Hematopoietic multipotent progenitor cell treated with erythropoietin and hydrocortisone succinate and interleukin-3 and kit ligand, for 15 days (in vitro differentiated cells): ENCODE data around the gene LTBP2.

Experiments
- DNase-seq: peaks from one replicate; pipeline ENCODE4 v3.0.0-alpha.2; 2015; ENCODE audit warnings: low spot score

LTBP2 gene

GRCh38 chr14:74638066-74638465 is 26.0 kb upstream of the LTBP2 start:
- no peak for DNase-seq

DNA sequence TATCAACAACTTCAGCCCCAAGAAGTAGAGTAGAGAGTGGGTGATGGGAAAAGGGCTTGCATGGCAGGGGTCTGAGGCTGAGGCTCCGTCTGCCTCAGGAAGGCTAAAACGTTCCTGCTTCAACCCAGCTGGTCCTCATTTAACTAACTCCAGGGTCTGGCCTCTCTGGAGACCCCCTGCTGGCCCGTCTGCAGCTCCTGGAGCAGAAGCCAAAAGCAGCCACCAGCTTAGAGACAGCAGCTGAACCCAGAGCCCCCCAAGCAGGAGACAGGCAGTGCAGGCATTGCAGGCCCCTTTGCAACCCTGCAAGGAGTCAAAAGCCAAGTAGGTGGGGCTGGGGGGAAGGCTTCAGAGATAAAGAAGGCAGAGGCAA is 25.1 kb upstream of the LTBP2 start:
- no peak for DNase-seq

GRCh38 chr14:74636424-74637177 is 24.6 kb upstream of the LTBP2 start:
- DNase-seq, result no peak

GRCh38 chr14:74635847-74636246 is 23.8 kb upstream of the LTBP2 start:
- DNase-seq, result no peak

GRCh38 chr14:74634964-74635363 is 22.9 kb upstream of the LTBP2 start:
- DNase-seq, result no peak

GRCh38 chr14:74634481-74634880 is 22.4 kb upstream of the LTBP2 start:
- DNase-seq, result no peak

DNA sequence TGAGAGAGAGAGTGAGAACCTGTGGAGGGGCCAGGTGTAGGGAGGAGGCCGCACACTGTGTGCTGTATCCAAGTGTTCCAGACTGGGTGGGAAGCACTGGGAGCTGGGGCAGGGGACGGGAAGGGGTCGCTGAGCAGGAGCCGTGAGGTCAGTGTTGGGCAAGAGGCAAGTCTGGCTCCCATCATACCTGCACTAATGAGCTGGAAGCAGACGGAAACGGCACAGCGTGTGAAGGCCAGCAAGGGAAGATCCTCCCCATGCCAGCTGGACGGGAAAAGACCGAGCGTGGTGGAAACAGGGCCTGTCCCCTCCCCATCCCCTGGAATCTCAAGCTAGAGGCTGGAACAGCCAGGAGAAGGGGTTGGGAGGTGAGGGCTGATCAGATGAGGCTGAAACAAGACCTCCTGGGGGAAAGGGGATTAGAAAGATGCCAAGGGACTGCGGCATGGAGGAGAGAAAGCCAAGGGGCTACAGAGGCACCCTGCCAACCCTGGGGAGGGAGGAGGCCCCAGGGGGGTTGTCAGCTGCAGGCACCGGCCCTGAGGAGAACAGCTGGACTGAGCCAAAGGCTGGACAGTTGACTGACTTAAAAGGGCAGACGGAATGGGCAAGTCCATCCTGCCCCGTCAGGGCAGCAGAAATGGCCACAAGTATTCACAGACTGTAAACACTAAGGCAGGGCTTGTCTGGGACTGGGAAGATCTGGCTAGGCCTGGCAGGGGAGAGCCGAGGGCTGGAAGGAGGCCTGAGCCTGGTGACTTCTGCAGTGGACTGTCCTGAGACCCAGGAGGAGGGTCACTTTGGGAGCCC is 19.0 kb upstream of the LTBP2 start:
- no peak for DNase-seq

GRCh38 chr14:74628418-74628817 is 16.4 kb upstream of the LTBP2 start:
- DNase-seq, result no peak

GRCh38 chr14:74627076-74627475 is 15.0 kb upstream of the LTBP2 start:
- no peak for DNase-seq

GRCh38 chr14:74622257-74622656 is 10.2 kb upstream of the LTBP2 start:
- no peak for DNase-seq

GRCh38 chr14:74621556-74621955 is 9.5 kb upstream of the LTBP2 start:
- DNase-seq, result no peak

GRCh38 chr14:74620923-74621322 is 8.9 kb upstream of the LTBP2 start:
- DNase-seq, result no peak

- DNase-seq, result no peak
These were observed 8.5 kb upstream of the LTBP2 start for GRCh38 chr14:74620497-74620921.

- no peak for DNase-seq
These were observed 7.7 kb upstream of the LTBP2 start for GRCh38 chr14:74619672-74620131.

DNA sequence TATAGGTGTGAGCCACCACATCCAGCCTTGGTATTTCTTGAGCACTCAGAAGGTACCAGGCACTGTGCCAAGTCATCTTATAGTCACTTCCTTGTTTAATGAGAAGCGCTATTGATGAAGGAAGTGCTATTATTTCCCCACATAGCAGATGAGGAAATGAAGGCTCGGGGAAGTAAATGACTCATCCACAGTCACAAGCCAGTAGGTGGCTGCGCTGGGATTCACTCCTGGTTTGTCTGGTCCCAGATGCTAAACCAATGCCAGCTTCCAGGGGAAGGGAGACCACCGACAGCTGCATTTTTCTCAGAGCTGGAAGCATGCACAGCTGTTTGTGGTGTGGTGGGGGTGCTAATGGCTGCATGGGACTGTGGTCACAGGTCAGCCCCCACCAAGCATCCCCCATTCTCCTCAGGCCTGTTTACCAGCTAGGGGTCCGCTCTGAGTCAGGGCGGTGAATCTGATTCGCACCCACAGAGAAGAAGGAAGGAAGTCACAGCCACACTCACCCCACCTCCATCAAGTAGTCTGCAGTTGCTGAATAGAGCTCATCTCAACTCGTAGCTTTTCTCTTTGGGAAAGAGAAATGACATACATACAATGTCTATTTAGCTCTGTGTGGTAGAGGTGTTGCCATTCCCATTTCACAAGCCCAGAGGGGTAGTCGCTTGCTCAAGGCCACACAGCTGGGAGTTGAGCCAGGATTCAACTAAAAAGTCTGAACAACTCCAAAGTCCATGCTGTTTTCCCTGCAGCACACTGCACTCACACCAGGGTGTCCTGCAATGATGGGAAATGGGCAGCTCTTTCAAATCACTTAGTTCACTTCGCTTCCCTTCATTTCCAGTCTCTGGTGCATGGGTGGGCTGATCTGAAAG is 6.3 kb upstream of the LTBP2 start:
- DNase-seq, result no peak

- no peak for DNase-seq
These were observed 5.1 kb upstream of the LTBP2 start for GRCh38 chr14:74616996-74617700.

- no peak for DNase-seq
These were observed 4.5 kb upstream of the LTBP2 start for GRCh38 chr14:74616507-74616906.

DNA sequence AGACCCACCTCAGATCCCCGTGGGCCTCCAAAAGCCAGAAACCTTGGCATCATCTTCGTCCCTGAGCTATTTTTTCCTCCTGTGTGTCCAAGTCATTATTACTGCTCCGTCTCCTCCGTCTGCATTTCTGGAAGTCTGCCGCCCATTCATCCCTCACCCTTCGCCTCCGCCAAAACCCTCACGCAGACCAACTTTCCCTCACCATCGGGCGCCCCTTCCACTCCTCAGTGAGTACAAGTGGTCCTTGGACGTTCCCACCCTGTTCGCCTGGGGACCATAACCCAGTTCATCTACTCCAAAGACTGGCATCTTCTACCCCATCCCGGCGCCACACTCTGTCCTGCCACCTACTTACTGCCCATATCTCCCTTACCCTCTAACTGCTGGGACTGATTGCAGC is 3.7 kb upstream of the LTBP2 start:
- DNase-seq, result no peak

GRCh38 chr14:74614508-74615495 is 2.8 kb upstream of the LTBP2 start:
- no peak for DNase-seq

GRCh38 chr14:74613211-74613914 is 1.3 kb upstream of the LTBP2 start:
- no peak for DNase-seq
